GM12801 (cell line): ENCODE measurements around the gene RPS6KA2.

Source experiments
- CTCF ChIP-seq: IDR thresholded peaks from one replicate; pipeline ENCODE4 v1.5.1; 2011; ENCODE audit warnings: control low read depth; ENCODE audit not compliant: insufficient read length; ENCODE audit errors: extremely low read depth

The RPS6KA2 gene

GRCh38 chr6:166608774-166609173 lies 18.3 kb downstream of the RPS6KA2 start:
- no peak for TF ChIP-seq CTCF

DNA sequence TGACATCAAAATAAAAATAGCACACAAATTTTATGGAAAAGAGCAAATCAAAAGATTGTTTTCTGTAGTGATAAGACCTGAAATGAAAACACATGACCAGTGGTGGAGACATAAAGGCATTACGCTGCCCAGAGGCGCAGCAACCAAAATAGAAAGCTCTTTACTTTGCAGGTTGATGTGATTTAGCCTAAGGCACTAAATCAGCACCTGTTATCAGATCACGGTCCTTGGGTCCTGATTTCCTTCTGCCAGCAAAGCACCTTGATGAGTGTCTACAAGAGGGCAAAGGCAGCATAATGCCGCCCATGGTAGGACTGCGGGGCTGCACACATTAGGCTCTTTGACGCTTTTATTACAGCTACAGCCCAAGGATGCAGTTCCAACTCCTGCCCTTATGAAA lies 21.3 kb downstream of the RPS6KA2 start:
- no peak for TF ChIP-seq CTCF

DNA sequence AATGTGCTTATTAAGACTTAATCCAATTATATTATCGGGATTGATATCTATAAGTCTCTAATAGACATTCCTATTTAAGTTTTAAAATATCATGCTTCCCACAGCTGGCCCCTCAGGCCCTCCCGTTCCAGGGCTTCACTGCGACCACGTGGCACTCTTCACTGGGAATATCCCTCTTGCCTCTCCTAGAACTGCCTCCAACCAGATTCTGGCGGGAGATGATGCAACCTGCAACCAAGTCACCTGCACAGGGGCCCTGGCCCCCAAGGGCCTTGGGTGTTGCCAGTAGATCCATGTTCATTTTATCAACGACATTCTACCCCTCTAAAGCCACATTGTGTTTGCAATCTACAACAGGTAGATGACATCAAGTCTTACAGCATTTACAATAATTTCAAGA lies 22.1 kb downstream of the RPS6KA2 start:
- no peak for TF ChIP-seq CTCF

DNA sequence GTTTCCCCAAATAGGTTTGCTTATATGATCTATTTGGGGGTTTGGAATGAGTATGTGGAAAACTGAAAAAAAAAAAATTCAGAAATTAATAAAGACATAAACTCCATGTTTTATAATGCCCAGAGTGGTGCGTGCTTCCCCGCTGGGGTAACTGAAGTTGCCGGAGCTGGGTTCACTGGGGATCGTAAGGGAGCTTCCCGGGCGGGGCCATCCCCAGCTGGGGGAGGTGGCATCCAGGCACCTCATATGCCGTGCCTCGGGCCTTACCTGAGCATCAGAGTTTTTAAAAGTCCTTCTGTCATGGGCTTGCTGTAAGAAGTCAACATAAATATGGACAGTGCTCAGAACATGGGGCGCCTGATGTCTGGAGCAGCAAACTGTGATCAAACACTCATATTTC lies 22.7 kb downstream of the RPS6KA2 start:
- no peak for TF ChIP-seq CTCF

- no peak for TF ChIP-seq CTCF
Observed at GRCh38 chr6:166603043-166603690, 23.9 kb downstream of the RPS6KA2 start.

- TF ChIP-seq CTCF = no peak
Observed at GRCh38 chr6:166601956-166602355, 25.1 kb downstream of the RPS6KA2 start.

GRCh38 chr6:166600931-166601330 lies 26.1 kb downstream of the RPS6KA2 start:
- TF ChIP-seq CTCF = no peak
